22Rv1 (cell line): ENCODE data around the gene ARIH1.

Experiments
- ZFX ChIP-seq: fragments of 450-650 bp; IDR thresholded peaks from 2 replicates; pipeline ENCODE4 v1.6.1; 2017; ENCODE audit warnings: antibody characterized with exemption, borderline replicate concordance
- TF ChIP-seq, protein P1 (sequence below): fragments of 450-650 bp; IDR thresholded peaks from 2 replicates; pipeline ENCODE4 v1.5.1; 2017; ENCODE audit warnings: mild to moderate bottlenecking

DNA sequence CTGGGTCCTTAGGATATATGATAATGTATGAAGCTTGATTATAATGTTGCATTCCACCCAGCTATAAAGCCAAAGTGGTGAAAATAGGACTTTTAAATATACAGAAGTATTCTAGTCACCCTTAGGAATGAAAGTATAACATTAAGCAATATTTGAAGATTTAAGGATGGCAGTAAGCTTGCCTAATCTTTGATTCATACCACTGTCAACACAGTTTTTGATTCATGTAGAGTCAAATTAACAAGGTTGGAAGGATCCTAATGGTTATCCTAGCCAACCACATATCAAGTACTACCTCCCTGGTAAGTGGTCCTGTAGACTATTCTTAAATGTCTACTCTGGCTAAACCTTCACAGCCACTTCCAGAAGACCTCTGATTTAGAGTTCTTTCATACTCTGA is 18.6 kb downstream of the ARIH1 start:
- TF ChIP-seq, protein P1, sequence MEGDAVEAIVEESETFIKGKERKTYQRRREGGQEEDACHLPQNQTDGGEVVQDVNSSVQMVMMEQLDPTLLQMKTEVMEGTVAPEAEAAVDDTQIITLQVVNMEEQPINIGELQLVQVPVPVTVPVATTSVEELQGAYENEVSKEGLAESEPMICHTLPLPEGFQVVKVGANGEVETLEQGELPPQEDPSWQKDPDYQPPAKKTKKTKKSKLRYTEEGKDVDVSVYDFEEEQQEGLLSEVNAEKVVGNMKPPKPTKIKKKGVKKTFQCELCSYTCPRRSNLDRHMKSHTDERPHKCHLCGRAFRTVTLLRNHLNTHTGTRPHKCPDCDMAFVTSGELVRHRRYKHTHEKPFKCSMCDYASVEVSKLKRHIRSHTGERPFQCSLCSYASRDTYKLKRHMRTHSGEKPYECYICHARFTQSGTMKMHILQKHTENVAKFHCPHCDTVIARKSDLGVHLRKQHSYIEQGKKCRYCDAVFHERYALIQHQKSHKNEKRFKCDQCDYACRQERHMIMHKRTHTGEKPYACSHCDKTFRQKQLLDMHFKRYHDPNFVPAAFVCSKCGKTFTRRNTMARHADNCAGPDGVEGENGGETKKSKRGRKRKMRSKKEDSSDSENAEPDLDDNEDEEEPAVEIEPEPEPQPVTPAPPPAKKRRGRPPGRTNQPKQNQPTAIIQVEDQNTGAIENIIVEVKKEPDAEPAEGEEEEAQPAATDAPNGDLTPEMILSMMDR: no peak
- no peak for TF ChIP-seq ZFX
